BJ (cell line): Measurements from ENCODE around the gene OR7C1. TPM values are rescaled to one million over a fixed set of nuclear protein-coding genes. Genes with fewer than 3 reads are reported as not detected.
"Not testable (repeated sequence)": the region's sequence is repeated elsewhere in the genome, so short reads cannot be mapped to it uniquely, and the experiment has no call there.

Experiments
- CTCF ChIA-PET: fragments of 350-600 bp; formaldehyde crosslinking; extraction: SDS; loops from one replicate; lab custom pipeline; 2021; ENCODE audit warnings: antibody characterized with exemption, inconsistent platforms; lab: Yijun Ruan, JAX
- POLR2A ChIA-PET: fragments of 300-600 bp; sonication (Branson Sonifier 250); formaldehyde crosslinking; extraction: SDS; loops from one replicate; lab custom pipeline; 2021; ENCODE audit warnings: antibody characterized with exemption; lab: Charles Lee
- DNase-seq: peaks from one replicate; pipeline ENCODE4 v3.0.0-alpha.2; 2011; ENCODE audit warnings: low read depth
- H3K27me3 ChIP-seq: 2 replicates; pipeline ENCODE4 v1.6.0; 2011; ENCODE audit warnings: low read length; ENCODE audit not compliant: control insufficient read depth, insufficient read depth
- H3K36me3 ChIP-seq: 2 replicates; pipeline ENCODE4 v1.5.1; 2011; ENCODE audit warnings: low read length; ENCODE audit not compliant: control insufficient read depth, insufficient read depth
- H3K4me3 ChIP-seq: 2 replicates; pipeline ENCODE4 v1.5.1; 2011; ENCODE audit warnings: low read depth, mild to moderate bottlenecking, control low read depth, low read length
- CTCF ChIP-seq: IDR thresholded peaks from 2 replicates; pipeline ENCODE4 v1.5.1; 2011; ENCODE audit warnings: low read depth, mild to moderate bottlenecking, control low read depth, inconsistent platforms, low read length, moderate library complexity; ENCODE audit not compliant: insufficient read depth
- polyA plus RNA-seq: library from polyadenylated mRNA; depleted of rRNA; stranded (reverse); fragments of >200 nt; gene quantifications from 2 replicates; pipeline ENCODE4 v1.2.3, GENCODE V29; 2011

The OR7C1 gene
- polyA plus RNA-seq, 1 experiment = not detected

GRCh38 chr19:14783410-14783998 is 51.5 kb downstream of the OR7C1 start:
- DNase-seq, POLR2A ChIA-PET, CTCF ChIA-PET, H3K36me3 ChIP-seq, H3K27me3 ChIP-seq, H3K4me3 ChIP-seq: not testable (repeated sequence)

GRCh38 chr19:14782626-14783409 is 52.2 kb downstream of the OR7C1 start:
- POLR2A ChIA-PET = no interaction called here
- no peak for DNase-seq
- no peaks in the 10 kb centered on the region for H3K36me3 ChIP-seq
- TF ChIP-seq CTCF = no peak
- H3K27me3 ChIP-seq = no peaks in the 10 kb centered on the region
- no peak overlapping the region for H3K4me3 ChIP-seq
- CTCF ChIA-PET = no interaction called here

DNA sequence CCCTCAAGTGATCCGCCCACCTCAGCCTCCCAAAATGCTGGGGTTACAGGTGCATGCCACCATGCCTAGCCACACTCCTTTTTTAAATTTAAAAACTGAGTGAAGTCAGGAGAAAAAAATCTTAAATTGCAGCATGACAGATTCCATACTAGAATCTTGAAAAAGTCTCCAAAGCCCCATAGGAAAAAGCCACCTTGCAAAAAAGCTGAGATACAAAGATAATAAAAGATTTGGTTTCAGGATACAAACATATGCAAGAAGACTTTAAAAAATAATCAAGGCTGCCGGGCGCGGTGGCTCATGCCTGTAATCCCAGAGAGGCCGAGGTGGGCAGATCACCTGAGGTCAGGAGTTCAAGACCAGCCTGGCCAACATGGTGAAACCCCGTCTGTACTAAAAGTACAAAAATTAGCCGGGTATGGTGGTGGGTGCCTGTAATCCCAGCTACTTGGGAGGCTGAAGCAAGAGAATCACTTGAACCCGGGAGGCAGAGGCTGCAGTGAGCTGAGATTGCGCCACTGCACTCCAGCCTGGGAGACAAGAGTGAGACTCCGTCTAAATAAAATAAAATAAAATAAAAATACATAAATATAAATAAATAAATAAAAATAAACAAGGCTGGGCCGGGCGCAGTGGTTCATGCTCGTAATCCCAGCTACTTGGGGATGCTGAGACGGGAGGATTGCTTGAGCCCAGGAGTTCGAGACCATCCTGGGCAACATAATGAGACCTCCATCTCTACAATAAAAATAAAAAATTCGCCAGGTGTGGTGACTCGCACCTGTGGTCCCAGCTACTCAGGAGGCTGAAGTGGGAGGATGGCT is 53.1 kb downstream of the OR7C1 start:
- H3K4me3 ChIP-seq, DNase-seq, H3K36me3 ChIP-seq, H3K27me3 ChIP-seq, POLR2A ChIA-PET: not testable (repeated sequence)
- CTCF ChIA-PET = interaction anchor here (0.6 kb wide), 1 partner anchor 297 kb away, joined by 3 read pairs; no protein-coding TSS in a partner anchor

GRCh38 chr19:14780622-14781225 is 54.3 kb downstream of the OR7C1 start:
- CTCF ChIA-PET, H3K36me3 ChIP-seq, H3K27me3 ChIP-seq, DNase-seq, H3K4me3 ChIP-seq, POLR2A ChIA-PET: not testable (repeated sequence)

DNA sequence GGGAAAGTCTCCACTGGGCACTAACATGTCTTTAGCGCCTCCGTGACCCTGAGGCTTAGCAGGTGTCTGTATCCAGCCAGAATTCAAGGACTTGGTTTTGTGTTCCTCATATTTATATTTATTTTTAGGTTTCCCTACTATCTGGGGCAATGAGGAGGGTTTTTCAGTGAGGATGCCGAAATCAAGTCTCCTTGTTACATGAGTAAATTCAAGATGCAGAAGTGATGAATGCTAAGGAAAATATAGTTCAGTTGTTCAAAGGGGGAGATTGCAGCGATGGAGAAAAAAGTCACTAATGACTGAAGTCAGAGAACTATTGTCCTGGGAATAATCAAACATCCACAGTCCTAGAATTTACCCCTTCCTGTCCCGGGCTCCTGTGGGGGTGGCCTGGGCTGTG is 55.8 kb downstream of the OR7C1 start:
- ChIA-PET POLR2A (no interaction called here), CTCF (interaction anchor here (1.2 kb wide), 1 partner anchor 473 kb away, joined by 3 read pairs; no protein-coding TSS in a partner anchor)
- no peaks in the 10 kb centered on the region for H3K36me3 ChIP-seq
- H3K4me3 ChIP-seq = no peak overlapping the region
- no peak for DNase-seq
- TF ChIP-seq CTCF = no peak
- no peaks in the 10 kb centered on the region for H3K27me3 ChIP-seq

GRCh38 chr19:14778110-14778845 is 56.7 kb downstream of the OR7C1 start, which contains the start of gene ADGRE2:
Gene ADGRE2 (minus strand): TSS chr19:14778560. CDS start chr19:14776756, 1,804 bp downstream.
- H3K27me3 ChIP-seq, POLR2A ChIA-PET, H3K36me3 ChIP-seq, CTCF ChIA-PET, H3K4me3 ChIP-seq, DNase-seq: not testable (repeated sequence)

DNA sequence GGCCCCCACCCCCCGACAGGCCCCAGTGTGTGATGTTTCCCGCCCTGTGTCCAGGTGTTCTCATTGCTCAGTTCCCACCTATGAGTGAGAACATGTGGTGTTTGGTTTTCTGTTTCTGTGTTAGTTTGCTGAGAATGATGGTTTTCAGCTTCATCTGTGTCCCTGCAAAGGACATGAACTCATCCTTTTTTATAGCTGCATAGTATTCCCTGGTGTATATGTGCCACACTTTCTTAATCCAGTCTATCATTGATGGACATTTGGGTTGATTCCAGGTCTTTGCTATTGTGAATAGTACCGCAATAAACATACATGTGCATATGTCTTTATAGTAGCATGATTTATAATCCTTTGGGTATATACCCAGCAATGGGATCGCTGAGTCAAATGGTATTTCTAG is 57.3 kb downstream of the OR7C1 start:
- DNase-seq, H3K27me3 ChIP-seq, H3K4me3 ChIP-seq, POLR2A ChIA-PET, H3K36me3 ChIP-seq: not testable (repeated sequence)
- CTCF ChIA-PET = interaction anchor here (2.2 kb wide), 1 partner anchor 9 kb away, joined by 13 read pairs; no protein-coding TSS in a partner anchor
